Measurements from ENCODE around the gene EVA1A. TPM values are rescaled to one million over a fixed set of nuclear protein-coding genes. Genes with fewer than 3 reads are reported as not detected.

EVA1A gene
- polyA plus RNA-seq, 3 donors: not detected

DNA sequence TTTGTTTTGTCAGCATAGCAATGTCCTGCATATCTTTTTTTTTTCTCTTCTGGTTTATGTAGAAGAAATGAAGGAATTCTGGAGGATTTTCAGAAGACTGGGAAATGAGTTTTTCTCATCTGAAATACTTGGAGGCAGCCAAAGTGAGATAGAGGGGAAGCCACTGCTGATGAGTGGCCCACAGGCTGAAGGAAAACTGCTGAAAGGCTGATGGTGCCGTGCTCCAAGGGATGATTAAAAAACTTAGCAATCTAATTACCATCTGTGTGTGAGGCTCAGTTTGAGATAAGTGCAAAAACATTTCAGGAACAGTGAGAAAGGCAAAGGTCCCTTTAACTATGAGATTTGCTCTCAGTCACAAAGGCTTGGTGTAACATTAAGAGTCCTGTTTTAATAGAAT, 98.5 kb downstream of the EVA1A start:
- Histone ChIP-seq H3K36me3 (replicated peaks in 1 of 2; ENCODE audit: control insufficient read depth in 1 of 2, insufficient read depth in 2 of 2, low read length in 2 of 2) (no peaks in the 10 kb centered on the region), H3K27me3 (ENCODE audit: control insufficient read depth in 2 of 2, insufficient read depth in 2 of 2, low read length in 2 of 2) (peaks cover 0 to 2% of the 10 kb centered on the region in 2 donors), H3K27ac (ENCODE audit: low read depth in 1 of 2, low read length in 2 of 2) (no peak overlapping the region), H2AFZ (ENCODE audit: insufficient read depth, low read depth, low read length, poor library complexity, severe bottlenecking) (no peak overlapping the region), H3K9me3 (replicated peaks in 1 of 2; ENCODE audit: control insufficient read depth in 1 of 2, insufficient read depth in 1 of 2, low read length in 2 of 2) (no peaks in the 10 kb centered on the region), H3K79me2 (ENCODE audit: insufficient read depth, low read length) (no peaks in the 10 kb centered on the region), H3K4me1 (ENCODE audit: control insufficient read depth in 1 of 2, insufficient read depth in 2 of 2, low read length in 2 of 2) (no peaks in the 10 kb centered on the region), H3K9ac (ENCODE audit: insufficient read depth, low read length, poor library complexity, severe bottlenecking) (no peak overlapping the region), H3K4me3 (replicated peaks in 1 of 3; ENCODE audit: low read depth in 2 of 3, low read length in 3 of 3) (no peak overlapping the region), H4K20me1 (ENCODE audit: insufficient read depth, low read length) (no peaks in the 10 kb centered on the region), H3K4me2 (replicated peaks; ENCODE audit: extremely low read depth, low read length, poor library complexity, severe bottlenecking) (no peak overlapping the region)
- Mint-ChIP-seq H3K36me3 (no peaks in the 10 kb centered on the region), H3K4me1 (no peaks in the 10 kb centered on the region), H3K27ac (no peak overlapping the region), H3K4me3 (no peak overlapping the region), H3K27me3 (ENCODE audit: low read depth in 3 of 3) (peaks cover 6 to 10% (median 8%) of the 10 kb centered on the region in 3 donors), H3K9me3 (no peaks in the 10 kb centered on the region)
- TF ChIP-seq CTCF (IDR thresholded peaks at IDR 0.05): no peak
- WGBS (ENCODE audit: insufficient coverage): no CpG with 5 or more reads among the region's 1 CpG
- intact Hi-C loops (cut with micrococcal nuclease): no loop called here
- DNase-seq: no peak

GRCh38 chr2:75460630-75461029, 100.1 kb downstream of the EVA1A start:
- Histone ChIP-seq H3K4me2 (replicated peaks; ENCODE audit: extremely low read depth, low read length, poor library complexity, severe bottlenecking) (no peak overlapping the region), H3K79me2 (ENCODE audit: insufficient read depth, low read length) (no peaks in the 10 kb centered on the region), H3K27me3 (ENCODE audit: control insufficient read depth in 2 of 2, insufficient read depth in 2 of 2, low read length in 2 of 2) (peaks cover 0 to 2% of the 10 kb centered on the region in 2 donors), H3K9me3 (replicated peaks in 1 of 2; ENCODE audit: control insufficient read depth in 1 of 2, insufficient read depth in 1 of 2, low read length in 2 of 2) (no peaks in the 10 kb centered on the region), H3K4me3 (replicated peaks in 1 of 3; ENCODE audit: low read depth in 2 of 3, low read length in 3 of 3) (no peak overlapping the region), H2AFZ (ENCODE audit: insufficient read depth, low read depth, low read length, poor library complexity, severe bottlenecking) (no peak overlapping the region), H3K36me3 (replicated peaks in 1 of 2; ENCODE audit: control insufficient read depth in 1 of 2, insufficient read depth in 2 of 2, low read length in 2 of 2) (no peaks in the 10 kb centered on the region), H3K27ac (ENCODE audit: low read depth in 1 of 2, low read length in 2 of 2) (no peak overlapping the region), H3K9ac (ENCODE audit: insufficient read depth, low read length, poor library complexity, severe bottlenecking) (no peak overlapping the region), H3K4me1 (ENCODE audit: control insufficient read depth in 1 of 2, insufficient read depth in 2 of 2, low read length in 2 of 2) (no peaks in the 10 kb centered on the region), H4K20me1 (ENCODE audit: insufficient read depth, low read length) (no peaks in the 10 kb centered on the region)
- Mint-ChIP-seq H3K9me3 (peaks cover 0 to 1% (median 0%) of the 10 kb centered on the region in 7 donors), H3K27me3 (ENCODE audit: low read depth in 3 of 3) (peaks cover 6 to 13% (median 8%) of the 10 kb centered on the region in 3 donors), H3K36me3 (no peaks in the 10 kb centered on the region), H3K27ac (no peak overlapping the region), H3K4me3 (no peak overlapping the region), H3K4me1 (no peaks in the 10 kb centered on the region)
- no peak for TF ChIP-seq CTCF (IDR thresholded peaks at IDR 0.05)
- intact Hi-C loops (cut with micrococcal nuclease): no loop called here
- DNase-seq: no peak
- WGBS (ENCODE audit: insufficient coverage): no CpG with 5 or more reads among the region's 2 CpGs

Measured in CD14-positive monocyte (primary cell).